ENCODE data around the gene LAMB3. TPM values are rescaled to one million over a fixed set of nuclear protein-coding genes. Genes with fewer than 3 reads are reported as not detected.

Gene LAMB3
- total RNA-seq, 1 experiment from 2014 or later: 473 TPM

DNA sequence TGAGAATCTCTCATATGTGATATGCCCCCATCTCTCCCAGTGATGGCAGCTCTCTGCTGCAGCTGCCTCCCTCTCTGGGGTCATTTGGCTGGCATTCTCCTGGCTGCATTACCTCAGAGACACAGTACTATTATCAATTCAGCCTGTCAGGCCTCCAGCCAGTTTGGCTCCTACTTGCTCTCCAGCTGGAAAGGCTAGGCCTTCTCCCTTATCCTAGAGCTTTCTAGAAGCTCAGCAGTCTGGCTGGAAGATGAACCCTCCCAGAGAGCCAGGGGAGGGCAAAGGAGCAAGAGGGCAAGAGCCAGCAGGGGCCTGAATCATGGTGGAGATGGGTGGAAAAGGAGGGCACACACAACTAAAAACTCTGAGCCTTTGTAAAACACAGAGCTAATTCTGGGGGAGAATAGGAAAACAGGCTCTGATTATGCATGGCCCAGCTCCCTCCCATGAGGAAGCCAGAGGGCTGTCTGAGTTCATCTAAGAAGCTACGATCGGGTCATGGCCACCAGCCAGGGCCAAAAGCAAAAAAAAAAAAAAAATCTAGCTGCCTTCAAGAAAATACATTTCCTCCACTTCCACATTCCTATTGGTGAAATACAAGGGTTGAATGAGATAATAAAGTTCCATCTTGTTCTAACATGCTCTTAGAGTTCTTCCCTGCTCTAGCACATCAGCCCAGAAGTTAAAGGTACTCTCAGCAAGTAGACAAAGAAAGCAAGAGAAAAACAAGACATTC lies 8.8 kb downstream of the LAMB3 start:
- DNase-seq (no peak), ATAC-seq (no peak)
- no TSS peak for BruUV-seq (replicated peaks)
- H3K27ac ChIP-seq (ENCODE audit: low read length): no peak overlapping the region
- H3K36me3 ChIP-seq (ENCODE audit: low read depth, low read length): peaks cover 89% of the 10 kb centered on the region
- POLR2A ChIA-PET (ENCODE audit: unreplicated experiment): interaction anchor here (0.6 kb wide), 2 partner anchors 53 to 587 kb away, joined by 3 to 8 read pairs; no protein-coding TSS in a partner anchor
- intact Hi-C loops (cut with micrococcal nuclease): no loop called here
- H3K4me1 ChIP-seq (ENCODE audit: insufficient read depth, low read length): peaks cover 49% of the 10 kb centered on the region
- H3K4me2 ChIP-seq (ENCODE audit: low read length): peak overlapping the region; percentile 6; the same call in 1 of the 2 replicates
- CTCF ChIA-PET: interaction anchor here (0.7 to 1.1 kb wide), 2 partner anchors 9 to 16 kb away, joined by 3 read pairs; no protein-coding TSS in a partner anchor
- H3K9me2 ChIP-seq (replicated peaks; ENCODE audit: low read length): no peaks in the 10 kb centered on the region
- peaks cover 87% of the 10 kb centered on the region for H4K20me1 ChIP-seq (ENCODE audit: low read length)
- H3K79me2 ChIP-seq (ENCODE audit: low read length): peaks cover 96% of the 10 kb centered on the region
- H3F3A ChIP-seq (ENCODE audit: low read length, unreplicated experiment): peaks cover 19% of the 10 kb centered on the region
- no peaks in the 10 kb centered on the region for H3K27me3 ChIP-seq (ENCODE audit: low read length)
- no peaks in the 10 kb centered on the region for H3K9me3 ChIP-seq (ENCODE audit: low read length)
- H3K9ac ChIP-seq (ENCODE audit: low read length): no peak overlapping the region
- H3K4me3 ChIP-seq (ENCODE audit: low read length): no peak overlapping the region
- no peak for TF ChIP-seq EZH2 (IDR thresholded peaks at IDR 0.05; ENCODE audit: low read length, unreplicated experiment)
- H2AFZ ChIP-seq (ENCODE audit: low read length): no peak overlapping the region

DNA sequence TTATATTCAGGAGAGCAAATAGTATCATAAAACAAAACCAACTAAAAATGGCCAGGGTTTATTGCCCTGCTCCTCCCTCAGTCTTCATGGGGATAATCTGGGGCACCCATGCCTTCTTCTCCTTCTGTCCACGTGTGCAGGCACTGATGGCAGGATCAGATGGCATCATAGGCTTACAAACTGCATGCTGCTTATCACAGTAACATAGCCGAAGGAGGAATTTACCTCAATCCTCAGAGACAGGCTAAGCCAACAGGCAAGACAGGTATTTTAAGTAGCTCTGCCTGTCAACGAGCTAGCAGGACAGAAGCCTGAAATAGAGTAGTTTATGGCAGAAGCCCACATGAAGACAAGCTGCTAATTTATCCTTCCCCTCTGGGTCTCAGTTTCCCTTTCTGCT lies 9.4 kb downstream of the LAMB3 start:
- Histone ChIP-seq H3K4me2 (ENCODE audit: low read length) (no peak overlapping the region), H3K79me2 (ENCODE audit: low read length) (peaks cover 96% of the 10 kb centered on the region)
- CTCF ChIA-PET: interaction anchor here (0.7 to 1.1 kb wide), 2 partner anchors 10 to 16 kb away, joined by 3 read pairs; no protein-coding TSS in a partner anchor

DNA sequence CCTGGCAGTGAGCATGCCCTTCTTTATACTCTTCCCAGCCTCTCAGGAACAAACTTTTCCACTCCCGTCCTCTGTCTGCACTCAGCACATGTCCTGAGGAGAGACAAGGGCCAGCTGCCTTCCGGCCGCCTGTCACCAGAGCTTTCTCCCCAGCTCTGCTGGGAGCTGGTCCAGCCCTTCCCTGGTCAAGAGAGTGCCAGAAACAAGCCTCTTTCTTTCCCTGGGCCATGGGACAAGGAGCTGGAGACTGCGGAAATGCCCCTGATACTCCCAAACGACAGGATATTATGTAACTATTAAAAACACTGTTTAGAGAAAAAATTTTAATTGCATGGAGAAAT lies 10.4 kb downstream of the LAMB3 start:
- Histone ChIP-seq H3K27ac (ENCODE audit: low read length) (no peak overlapping the region), H3F3A (ENCODE audit: low read length, unreplicated experiment) (peaks cover 25% of the 10 kb centered on the region), H3K9ac (ENCODE audit: low read length) (no peak overlapping the region), H3K79me2 (ENCODE audit: low read length) (peaks cover 87% of the 10 kb centered on the region), H3K9me2 (replicated peaks; ENCODE audit: low read length) (no peaks in the 10 kb centered on the region), H3K27me3 (ENCODE audit: low read length) (no peaks in the 10 kb centered on the region), H3K4me2 (ENCODE audit: low read length) (no peak overlapping the region), H3K9me3 (ENCODE audit: low read length) (no peaks in the 10 kb centered on the region), H2AFZ (ENCODE audit: low read length) (no peak overlapping the region), H4K20me1 (ENCODE audit: low read length) (peaks cover 86% of the 10 kb centered on the region), H3K4me3 (ENCODE audit: low read length) (no peak overlapping the region), H3K4me1 (ENCODE audit: insufficient read depth, low read length) (peaks cover 32% of the 10 kb centered on the region), H3K36me3 (ENCODE audit: low read depth, low read length) (peaks cover 89% of the 10 kb centered on the region)
- intact Hi-C loops (cut with micrococcal nuclease): no loop called here
- POLR2A ChIA-PET (ENCODE audit: unreplicated experiment): no interaction called here
- TF ChIP-seq EZH2phosphoT487 (IDR thresholded peaks at IDR 0.05; ENCODE audit: borderline replicate concordance, low read length) (no peak), EZH2 (IDR thresholded peaks at IDR 0.05; ENCODE audit: low read length, unreplicated experiment) (no peak)
- TF ChIP-seq, protein P1, sequence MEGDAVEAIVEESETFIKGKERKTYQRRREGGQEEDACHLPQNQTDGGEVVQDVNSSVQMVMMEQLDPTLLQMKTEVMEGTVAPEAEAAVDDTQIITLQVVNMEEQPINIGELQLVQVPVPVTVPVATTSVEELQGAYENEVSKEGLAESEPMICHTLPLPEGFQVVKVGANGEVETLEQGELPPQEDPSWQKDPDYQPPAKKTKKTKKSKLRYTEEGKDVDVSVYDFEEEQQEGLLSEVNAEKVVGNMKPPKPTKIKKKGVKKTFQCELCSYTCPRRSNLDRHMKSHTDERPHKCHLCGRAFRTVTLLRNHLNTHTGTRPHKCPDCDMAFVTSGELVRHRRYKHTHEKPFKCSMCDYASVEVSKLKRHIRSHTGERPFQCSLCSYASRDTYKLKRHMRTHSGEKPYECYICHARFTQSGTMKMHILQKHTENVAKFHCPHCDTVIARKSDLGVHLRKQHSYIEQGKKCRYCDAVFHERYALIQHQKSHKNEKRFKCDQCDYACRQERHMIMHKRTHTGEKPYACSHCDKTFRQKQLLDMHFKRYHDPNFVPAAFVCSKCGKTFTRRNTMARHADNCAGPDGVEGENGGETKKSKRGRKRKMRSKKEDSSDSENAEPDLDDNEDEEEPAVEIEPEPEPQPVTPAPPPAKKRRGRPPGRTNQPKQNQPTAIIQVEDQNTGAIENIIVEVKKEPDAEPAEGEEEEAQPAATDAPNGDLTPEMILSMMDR (conservative IDR thresholded peaks at IDR 0.05; ENCODE audit: low read depth, low read length): no peak
- CTCF ChIA-PET: interaction anchor here (0.6 kb wide), 1 partner anchor 72 kb away, joined by 3 read pairs; no protein-coding TSS in a partner anchor
- no peak for DNase-seq
- no peak for ATAC-seq
- no TSS peak for BruUV-seq (replicated peaks)

More for the DNA sequence above, 9.4 kb downstream of the LAMB3 start:
- no peaks in the 10 kb centered on the region for H3K27me3 ChIP-seq (ENCODE audit: low read length)
- no peaks in the 10 kb centered on the region for H3K9me3 ChIP-seq (ENCODE audit: low read length)
- peaks cover 89% of the 10 kb centered on the region for H3K36me3 ChIP-seq (ENCODE audit: low read depth, low read length)
- peaks cover 21% of the 10 kb centered on the region for H3F3A ChIP-seq (ENCODE audit: low read length, unreplicated experiment)
- no peak overlapping the region for H3K9ac ChIP-seq (ENCODE audit: low read length)
- ATAC-seq: no peak
- TF ChIP-seq EZH2phosphoT487 (IDR thresholded peaks at IDR 0.05; ENCODE audit: borderline replicate concordance, low read length) (no peak), EZH2 (IDR thresholded peaks at IDR 0.05; ENCODE audit: low read length, unreplicated experiment) (no peak)
- peaks cover 42% of the 10 kb centered on the region for H3K4me1 ChIP-seq (ENCODE audit: insufficient read depth, low read length)
- DNase-seq: no peak
- POLR2A ChIA-PET (ENCODE audit: unreplicated experiment): interaction anchor here (0.6 kb wide), 1 partner anchor 53 kb away, joined by 3 read pairs; no protein-coding TSS in a partner anchor
- H3K27ac ChIP-seq (ENCODE audit: low read length): no peak overlapping the region
- no TSS peak for BruUV-seq (replicated peaks)
- no peaks in the 10 kb centered on the region for H3K9me2 ChIP-seq (replicated peaks; ENCODE audit: low read length)
- intact Hi-C loops (cut with micrococcal nuclease): no loop called here
- H2AFZ ChIP-seq (ENCODE audit: low read length): no peak overlapping the region
- H4K20me1 ChIP-seq (ENCODE audit: low read length): peaks cover 87% of the 10 kb centered on the region
- H3K4me3 ChIP-seq (ENCODE audit: low read length): no peak overlapping the region

All from PC-3 (cell line).